Ovary (tissue), 9 donors: ENCODE data around the gene SCEL. TPM values are rescaled to one million over a fixed set of nuclear protein-coding genes. Genes with fewer than 3 reads are reported as not detected.

Experiments
- DNase-seq, 5 donors: peaks; one replicate each; pipeline ENCODE4 v3.0.0-alpha.2; 2019 to 2020
- H3K27ac ChIP-seq, 2 donors: fragments of 200-600 bp; one replicate each; pipeline versions ENCODE4 v1.5.1 to v1.8.0; 2019 to 2022
- H3K27me3 ChIP-seq: fragments of 200-600 bp; one replicate; pipeline ENCODE4 v1.8.0; 2022
- H3K36me3 ChIP-seq: fragments of 200-600 bp; sonication (generic); one replicate; pipeline ENCODE4 v1.5.1; 2019
- H3K4me1 ChIP-seq: one replicate; pipeline ENCODE4 v1.8.1; 2013; ENCODE audit warnings: mild to moderate bottlenecking, moderate library complexity; ENCODE audit not compliant: insufficient read depth
- H3K4me3 ChIP-seq: fragments of 200-600 bp; sonication (generic); one replicate; pipeline ENCODE4 v1.5.1; 2017
- H3K9me3 ChIP-seq, 2 donors: fragments of 200-600 bp in 1 of 2; sonication (generic) in 1 of 2; one replicate each; pipeline versions ENCODE4 v1.5.1 to v1.8.1; 2013 to 2019; ENCODE audit warnings: mild to moderate bottlenecking in 1 of 2, moderate library complexity in 1 of 2
- EP300 ChIP-seq: sonication (generic); formaldehyde crosslinking; IDR thresholded peaks from one replicate; pipeline ENCODE4 v1.6.1; 2017; ENCODE audit warnings: antibody characterized with exemption
- POLR2A ChIP-seq: fragments of 450-650 bp; IDR thresholded peaks from one replicate; pipeline ENCODE4 v1.6.1; 2017; ENCODE audit warnings: antibody characterized with exemption, mild to moderate bottlenecking, moderate library complexity
- WGBS, 3 donors: extraction: QIAGEN DNeasy Blood & Tissue Kit in 1 of 3; methylation state at CpG; one replicate each; pipeline versions ENCODE4 v1.1.5 to v1.1.7; 2013 to 2017; 5-methylcytosine and 5-hydroxymethylcytosine counted together
- intact Hi-C, 4 donors: fragments of 100-400 bp; cut with DNase I; formaldehyde crosslinking; loops; one replicate each; pipeline versions ENCODE4 v1.11.0 to v1.15.1; 2022 to 2023
- polyA plus RNA-seq, 2 donors: library from polyadenylated mRNA; stranded (reverse); fragments of 200-250 nt in 1 of 2; fragments of 350-450 nt in 1 of 2; fragmentation: Illumina TruSeq in 1 of 2; extraction: RNeasy Lipid Tissue Mini Kit (QIAGEN cat#74804) in 1 of 2; gene quantifications; one replicate each; pipeline ENCODE4 v1.2.3, GENCODE V29; 2013 to 2014
- total RNA-seq, 7 donors: library from RNA; depleted of rRNA in 2 of 7; stranded (reverse); fragments of >200 nt in 2 of 7; fragmentation: NEBNext Ultra II Directional in 3 of 7; extraction: Animal tissue kit (Norgen Biotek cat#: 25700) in 3 of 7; gene quantifications; one replicate each; pipeline versions ENCODE4 v1.1.0 to v1.2.4, GENCODE V29; 2016 to 2023
- TF ChIP-seq, protein P1 (sequence below), 3 donors: fragments of 450-650 bp in 2 of 3; fragments of 200-600 bp in 1 of 3; IDR thresholded peaks; one replicate each; pipeline versions ENCODE4 v1.5.1 to v1.8.0; 2016 to 2022; ENCODE audit warnings: antibody characterized with exemption in 3 of 3, mild to moderate bottlenecking in 1 of 3
- donor health status: DM: no; HTN: no; CAD: no; lungs with moderate emphysema.
- donor health status: DM: no; HTN: no; CAD: no.
- donor health status: Bipolar disorder and iron deficiency.
- donor health status: DM: yes; HTN: yes; CAD: no.
- donor health status: DM: no; HTN: no; CAD: no.
- donor health status: DM: yes; HTN: yes; CAD: no.

SCEL gene
- total and polyA plus RNA-seq, 9 donors: 0.04 TPM; not detected in 8

- Histone ChIP-seq H3K36me3 (no peaks in the 10 kb centered on the region), H3K4me3 (no peak overlapping the region), H3K4me1 (no peaks in the 10 kb centered on the region), H3K9me3 (no peaks in the 10 kb centered on the region), H3K27me3 (no peaks in the 10 kb centered on the region), H3K27ac (no peak overlapping the region)
- TF ChIP-seq POLR2A: no peak
- TF ChIP-seq, protein P1, sequence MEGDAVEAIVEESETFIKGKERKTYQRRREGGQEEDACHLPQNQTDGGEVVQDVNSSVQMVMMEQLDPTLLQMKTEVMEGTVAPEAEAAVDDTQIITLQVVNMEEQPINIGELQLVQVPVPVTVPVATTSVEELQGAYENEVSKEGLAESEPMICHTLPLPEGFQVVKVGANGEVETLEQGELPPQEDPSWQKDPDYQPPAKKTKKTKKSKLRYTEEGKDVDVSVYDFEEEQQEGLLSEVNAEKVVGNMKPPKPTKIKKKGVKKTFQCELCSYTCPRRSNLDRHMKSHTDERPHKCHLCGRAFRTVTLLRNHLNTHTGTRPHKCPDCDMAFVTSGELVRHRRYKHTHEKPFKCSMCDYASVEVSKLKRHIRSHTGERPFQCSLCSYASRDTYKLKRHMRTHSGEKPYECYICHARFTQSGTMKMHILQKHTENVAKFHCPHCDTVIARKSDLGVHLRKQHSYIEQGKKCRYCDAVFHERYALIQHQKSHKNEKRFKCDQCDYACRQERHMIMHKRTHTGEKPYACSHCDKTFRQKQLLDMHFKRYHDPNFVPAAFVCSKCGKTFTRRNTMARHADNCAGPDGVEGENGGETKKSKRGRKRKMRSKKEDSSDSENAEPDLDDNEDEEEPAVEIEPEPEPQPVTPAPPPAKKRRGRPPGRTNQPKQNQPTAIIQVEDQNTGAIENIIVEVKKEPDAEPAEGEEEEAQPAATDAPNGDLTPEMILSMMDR (IDR thresholded peaks at IDR 0.05): no peak
- TF ChIP-seq EP300: no peak
- intact Hi-C loops: no loop called here
- no peak for DNase-seq
Observed at GRCh38 chr13:77674852-77675251, 139.3 kb downstream of the SCEL start.

GRCh38 chr13:77678691-77679235 is 143.3 kb downstream of the SCEL start:
- no peak overlapping the region for H3K4me3 ChIP-seq
- no peak for DNase-seq
- intact Hi-C loops: no loop called here
- 50 to 72% (median 54%) methylated on average over 5 of the region's 5 CpGs for WGBS, 3 donors
- no peaks in the 10 kb centered on the region for H3K4me1 ChIP-seq
- TF ChIP-seq, protein P1 (IDR thresholded peaks at IDR 0.05): no peak
- TF ChIP-seq EP300: no peak
- H3K9me3 ChIP-seq: no peaks in the 10 kb centered on the region
- H3K27ac ChIP-seq: no peak overlapping the region
- H3K27me3 ChIP-seq: no peaks in the 10 kb centered on the region
- no peaks in the 10 kb centered on the region for H3K36me3 ChIP-seq

DNA sequence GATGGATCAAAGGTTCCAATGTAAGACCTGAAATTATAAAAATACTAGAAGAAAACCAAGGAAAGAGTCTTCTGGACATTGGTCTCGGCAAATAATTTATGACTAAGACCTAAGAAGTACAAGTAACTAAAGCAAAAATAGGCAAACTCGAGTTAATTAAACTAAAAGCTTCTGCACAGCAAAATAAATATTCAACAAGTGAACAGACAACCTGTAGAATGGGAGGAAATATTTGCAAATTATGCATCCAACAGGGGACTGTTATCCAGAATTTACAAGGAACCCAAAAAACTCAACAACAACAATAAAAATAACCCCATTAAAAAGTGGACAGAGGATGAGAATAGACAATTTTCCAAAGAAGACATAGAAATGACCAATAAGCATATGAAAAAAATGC is 152.3 kb downstream of the SCEL start:
- intact Hi-C loops: no loop called here
- Histone ChIP-seq H3K36me3 (no peaks in the 10 kb centered on the region), H3K27me3 (no peaks in the 10 kb centered on the region), H3K9me3 (no peaks in the 10 kb centered on the region), H3K4me1 (no peaks in the 10 kb centered on the region), H3K4me3 (no peak overlapping the region), H3K27ac (no peak overlapping the region)
- 72 to 76% (median 74%) methylated on average over 2 of the region's 2 CpGs for WGBS, 3 donors
- TF ChIP-seq EP300: no peak
- TF ChIP-seq, protein P1 (IDR thresholded peaks at IDR 0.05): no peak
- TF ChIP-seq POLR2A: no peak
- no peak for DNase-seq

DNA sequence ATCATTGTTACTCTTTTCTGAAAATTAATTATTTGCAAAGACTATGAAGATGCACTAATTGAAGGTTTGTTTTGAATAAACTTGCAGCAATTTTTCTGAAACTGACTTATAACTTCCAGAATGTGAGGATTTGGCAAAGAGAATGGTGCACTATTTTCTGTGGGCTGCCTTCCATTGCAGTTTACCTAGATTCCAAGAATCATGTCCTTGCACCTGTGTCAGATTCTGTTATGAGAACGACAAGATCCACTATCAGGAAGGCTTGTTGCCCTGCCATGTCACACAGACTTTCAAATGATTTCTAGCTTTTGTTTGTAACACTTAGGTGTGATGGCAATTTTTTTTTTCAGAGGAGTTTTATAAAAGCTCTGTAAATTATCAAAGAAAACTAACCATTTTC is 156.4 kb downstream of the SCEL start:
- intact Hi-C loops: no loop called here
- H3K27me3 ChIP-seq: no peaks in the 10 kb centered on the region
- TF ChIP-seq POLR2A (no peak), EP300 (no peak)
- TF ChIP-seq, protein P1 (IDR thresholded peaks at IDR 0.05): no peak

More for the DNA sequence above, 156.4 kb downstream of the SCEL start:
- Histone ChIP-seq H3K9me3 (no peaks in the 10 kb centered on the region), H3K36me3 (no peaks in the 10 kb centered on the region), H3K27ac (no peak overlapping the region), H3K4me1 (no peaks in the 10 kb centered on the region), H3K4me3 (no peak overlapping the region)
- 32 to 48% (median 43%) methylated on average over 1 of the region's 1 CpG for WGBS, 3 donors
- DNase-seq: no peak
